HG02610 (cell line): ENCODE data around the gene PTBP1.
"Not testable (repeated sequence)": the region's sequence is repeated elsewhere in the genome, so short reads cannot be mapped to it uniquely, and the experiment has no call there.

Experiments used
- ATAC-seq: cut with Tn5 transposase; IDR thresholded peaks from one replicate; pipeline ENCODE4 v1.9.1; 2021; ENCODE audit warnings: mild to moderate bottlenecking, moderate library complexity; ENCODE audit not compliant: unreplicated experiment

PTBP1 gene

GRCh38 chr19:850979-851335 lies 53.7 kb downstream of the PTBP1 start:
- ATAC-seq, result no peak

DNA sequence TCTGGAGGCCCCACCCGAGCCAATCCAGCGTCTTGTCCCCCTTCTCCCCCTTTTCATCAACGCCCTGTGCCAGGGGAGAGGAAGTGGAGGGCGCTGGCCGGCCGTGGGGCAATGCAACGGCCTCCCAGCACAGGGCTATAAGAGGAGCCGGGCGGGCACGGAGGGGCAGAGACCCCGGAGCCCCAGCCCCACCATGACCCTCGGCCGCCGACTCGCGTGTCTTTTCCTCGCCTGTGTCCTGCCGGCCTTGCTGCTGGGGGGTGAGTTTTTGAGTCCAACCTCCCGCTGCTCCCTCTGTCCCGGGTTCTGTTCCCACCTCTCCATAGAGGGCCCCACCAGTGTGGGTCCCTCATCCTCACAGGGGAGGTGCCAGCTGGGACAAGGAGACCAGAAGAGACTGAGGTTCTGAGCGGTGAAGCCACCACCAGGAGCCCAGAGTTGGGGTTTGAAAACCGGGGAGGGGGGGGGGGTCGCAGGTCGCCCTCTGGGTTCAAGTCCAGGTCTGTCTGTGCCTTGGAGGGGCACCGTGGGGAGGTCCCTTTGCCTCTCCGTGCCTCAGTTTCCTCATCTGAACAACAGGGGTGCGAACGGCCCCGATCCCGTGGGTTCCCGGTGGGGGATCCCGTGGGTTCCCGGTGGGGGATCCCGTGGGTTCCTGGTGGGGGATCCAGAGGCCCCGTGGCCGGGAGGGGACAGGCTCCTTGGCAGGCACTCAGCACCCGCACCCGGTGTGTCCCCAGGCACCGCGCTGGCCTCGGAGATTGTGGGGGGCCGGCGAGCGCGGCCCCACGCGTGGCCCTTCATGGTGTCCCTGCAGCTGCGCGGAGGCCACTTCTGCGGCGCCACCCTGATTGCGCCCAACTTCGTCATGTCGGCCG lies 55.1 kb downstream of the PTBP1 start, which contains the start of gene ELANE:
Gene ELANE (plus strand): TSS at position 168 of the 878 bp plus-strand sequence. CDS start 26 bp downstream, at position 194.
- ATAC-seq, result no peak

GRCh38 chr19:853014-853585 lies 55.8 kb downstream of the PTBP1 start:
- no peak for ATAC-seq

DNA sequence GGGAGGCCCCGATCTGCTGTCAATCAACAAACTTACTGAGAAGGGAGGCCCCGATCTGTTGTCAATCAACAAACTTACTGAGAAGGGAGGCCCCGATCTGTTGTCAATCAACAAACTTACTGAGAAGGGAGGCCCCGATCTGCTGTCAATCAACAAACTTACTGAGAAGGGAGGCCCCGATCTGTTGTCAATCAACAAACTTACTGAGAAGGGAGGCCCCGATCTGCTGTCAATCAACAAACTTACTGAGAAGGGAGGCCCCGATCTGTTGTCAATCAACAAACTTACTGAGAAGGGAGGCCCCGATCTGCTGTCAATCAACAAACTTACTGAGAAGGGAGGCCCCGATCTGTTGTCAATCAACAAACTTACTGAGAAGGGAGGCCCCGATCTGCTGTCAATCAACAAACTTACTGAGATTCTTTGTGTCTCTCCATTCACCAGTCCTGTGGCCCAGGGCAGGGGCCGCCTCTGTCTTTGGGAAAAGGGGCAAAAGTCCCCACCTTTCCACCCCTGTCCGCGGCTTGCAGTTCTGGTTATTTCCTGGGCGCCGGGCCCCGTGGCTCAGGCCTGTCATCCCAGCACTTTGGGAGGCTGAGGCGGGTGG lies 56.5 kb downstream of the PTBP1 start:
- not testable (repeated sequence) for ATAC-seq

- no peak for ATAC-seq
Measured at GRCh38 chr19:854549-854948, 57.3 kb downstream of the PTBP1 start.

- no peak for ATAC-seq
Measured at GRCh38 chr19:855142-855541, 57.9 kb downstream of the PTBP1 start.

DNA sequence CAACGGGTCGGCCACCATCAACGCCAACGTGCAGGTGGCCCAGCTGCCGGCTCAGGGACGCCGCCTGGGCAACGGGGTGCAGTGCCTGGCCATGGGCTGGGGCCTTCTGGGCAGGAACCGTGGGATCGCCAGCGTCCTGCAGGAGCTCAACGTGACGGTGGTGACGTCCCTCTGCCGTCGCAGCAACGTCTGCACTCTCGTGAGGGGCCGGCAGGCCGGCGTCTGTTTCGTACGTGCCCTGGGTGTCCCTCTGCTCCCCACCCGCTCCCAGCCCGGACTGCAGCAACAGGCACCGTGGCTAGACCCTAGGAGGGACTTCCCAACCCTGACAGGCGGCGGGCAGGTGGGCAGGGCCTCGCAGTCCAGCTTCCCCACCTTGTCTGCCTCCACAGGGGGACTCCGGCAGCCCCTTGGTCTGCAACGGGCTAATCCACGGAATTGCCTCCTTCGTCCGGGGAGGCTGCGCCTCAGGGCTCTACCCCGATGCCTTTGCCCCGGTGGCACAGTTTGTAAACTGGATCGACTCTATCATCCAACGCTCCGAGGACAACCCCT lies 58.4 kb downstream of the PTBP1 start:
- no peak for ATAC-seq

DNA sequence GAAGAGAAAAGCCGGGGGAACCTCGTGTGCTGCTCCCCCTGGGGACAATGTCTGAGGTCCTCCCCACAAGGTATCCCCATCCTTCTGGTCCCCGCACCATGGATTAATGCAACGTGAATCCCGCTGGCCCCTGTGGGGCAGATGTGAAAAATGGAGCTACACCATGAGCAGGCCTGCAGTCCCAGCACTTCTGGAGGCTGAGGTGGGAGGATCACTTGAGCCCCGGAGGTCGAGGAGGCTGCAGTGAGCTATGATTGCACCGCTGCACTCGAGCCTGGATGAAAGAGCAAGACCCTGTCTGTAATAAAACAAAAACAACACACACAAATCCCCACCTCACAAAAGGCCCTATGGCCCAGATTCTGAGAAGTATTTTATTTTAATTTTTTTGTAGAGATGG lies 61.0 kb downstream of the PTBP1 start:
- no peak for ATAC-seq

- no peak for ATAC-seq
Measured at GRCh38 chr19:858868-859843, 61.9 kb downstream of the PTBP1 start, which contains the start of gene CFD. Gene CFD, plus strand, starts transcription at chr19:859664. Its CDS starts 26 bp downstream, at chr19:859690.

DNA sequence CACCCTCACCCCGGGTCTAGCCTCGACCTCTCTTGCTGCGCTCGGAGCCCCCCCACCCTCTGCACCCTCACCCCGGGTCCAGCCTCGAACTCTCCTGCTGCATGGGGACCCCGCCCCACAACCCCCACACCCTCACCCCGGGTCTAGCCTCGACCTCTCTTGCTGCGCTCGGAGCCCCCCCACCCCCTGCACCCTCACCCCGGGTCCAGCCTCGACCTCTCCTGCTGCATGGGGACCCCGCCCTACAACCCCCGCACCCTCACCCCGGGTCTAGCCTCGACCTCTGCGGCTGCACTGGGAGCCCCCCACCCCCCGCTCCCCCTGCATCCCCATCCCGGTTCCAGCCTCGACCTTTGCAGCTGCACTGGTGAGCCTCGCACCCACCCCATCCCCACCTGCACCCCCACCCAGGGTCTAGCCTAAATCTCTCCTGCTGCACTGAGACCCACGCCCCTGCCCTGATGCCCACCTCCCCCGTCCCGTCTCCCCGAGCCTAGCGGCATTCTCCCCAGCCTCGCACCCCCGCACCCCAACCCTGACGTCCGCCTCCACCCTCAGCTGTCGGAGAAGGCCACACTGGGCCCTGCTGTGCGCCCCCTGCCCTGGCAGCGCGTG lies 64.0 kb downstream of the PTBP1 start:
- ATAC-seq, result no peak
